ENCODE measurements around the gene INSR. TPM values are rescaled to one million over a fixed set of nuclear protein-coding genes. Genes with fewer than 3 reads are reported as not detected.

Gene INSR
- total RNA-seq, 1 donor = 44.2 TPM

DNA sequence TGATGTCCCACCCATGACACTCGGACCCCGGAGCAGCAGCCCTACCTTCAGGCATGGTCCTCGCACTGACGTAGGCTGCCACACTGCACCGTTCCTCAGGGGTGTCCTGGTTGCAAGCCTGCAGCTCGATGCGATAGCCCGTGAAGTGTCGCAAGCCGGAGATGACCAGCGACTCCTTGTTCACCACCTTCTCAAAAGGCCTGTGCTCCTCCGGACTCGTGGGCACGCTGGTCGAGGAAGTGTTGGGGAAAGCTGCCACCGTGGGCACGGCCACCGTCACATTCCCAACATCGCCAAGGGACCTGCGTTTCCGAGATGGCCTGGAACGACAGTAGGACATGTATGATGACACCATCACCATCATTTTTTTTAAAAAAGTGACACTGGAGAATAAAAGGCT is 151.4 kb downstream of the INSR start:
- H3K4me1 ChIP-seq (ENCODE audit: insufficient read depth, low read length) = no peaks in the 10 kb centered on the region
- no peak overlapping the region for H3K4me3 ChIP-seq (ENCODE audit: insufficient read depth, low read length)
- no peak for DNase-seq (ENCODE audit: insufficient read length, low spot score, missing footprints)
- H3K4me2 ChIP-seq (ENCODE audit: insufficient read depth, low read length) = no peak overlapping the region
- no peaks in the 10 kb centered on the region for H3K79me2 ChIP-seq (ENCODE audit: insufficient read depth, low read length)
- H2AFZ ChIP-seq (ENCODE audit: low read length) = no peak overlapping the region
- no peak overlapping the region for H3K27ac ChIP-seq (ENCODE audit: low read depth, low read length)
- no peaks in the 10 kb centered on the region for H4K20me1 ChIP-seq (ENCODE audit: insufficient read depth, low read length)
- H3K36me3 ChIP-seq (ENCODE audit: insufficient read depth, low read length) = peaks cover 4% of the 10 kb centered on the region
- no peaks in the 10 kb centered on the region for H3K27me3 ChIP-seq (ENCODE audit: insufficient read depth, low read length)
- no peaks in the 10 kb centered on the region for H3K9me3 ChIP-seq (ENCODE audit: low read depth, low read length)
- TF ChIP-seq, protein P1, sequence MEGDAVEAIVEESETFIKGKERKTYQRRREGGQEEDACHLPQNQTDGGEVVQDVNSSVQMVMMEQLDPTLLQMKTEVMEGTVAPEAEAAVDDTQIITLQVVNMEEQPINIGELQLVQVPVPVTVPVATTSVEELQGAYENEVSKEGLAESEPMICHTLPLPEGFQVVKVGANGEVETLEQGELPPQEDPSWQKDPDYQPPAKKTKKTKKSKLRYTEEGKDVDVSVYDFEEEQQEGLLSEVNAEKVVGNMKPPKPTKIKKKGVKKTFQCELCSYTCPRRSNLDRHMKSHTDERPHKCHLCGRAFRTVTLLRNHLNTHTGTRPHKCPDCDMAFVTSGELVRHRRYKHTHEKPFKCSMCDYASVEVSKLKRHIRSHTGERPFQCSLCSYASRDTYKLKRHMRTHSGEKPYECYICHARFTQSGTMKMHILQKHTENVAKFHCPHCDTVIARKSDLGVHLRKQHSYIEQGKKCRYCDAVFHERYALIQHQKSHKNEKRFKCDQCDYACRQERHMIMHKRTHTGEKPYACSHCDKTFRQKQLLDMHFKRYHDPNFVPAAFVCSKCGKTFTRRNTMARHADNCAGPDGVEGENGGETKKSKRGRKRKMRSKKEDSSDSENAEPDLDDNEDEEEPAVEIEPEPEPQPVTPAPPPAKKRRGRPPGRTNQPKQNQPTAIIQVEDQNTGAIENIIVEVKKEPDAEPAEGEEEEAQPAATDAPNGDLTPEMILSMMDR (IDR thresholded peaks at IDR 0.05; ENCODE audit: extremely low read depth, low read depth, low read length) = no peak

DNA sequence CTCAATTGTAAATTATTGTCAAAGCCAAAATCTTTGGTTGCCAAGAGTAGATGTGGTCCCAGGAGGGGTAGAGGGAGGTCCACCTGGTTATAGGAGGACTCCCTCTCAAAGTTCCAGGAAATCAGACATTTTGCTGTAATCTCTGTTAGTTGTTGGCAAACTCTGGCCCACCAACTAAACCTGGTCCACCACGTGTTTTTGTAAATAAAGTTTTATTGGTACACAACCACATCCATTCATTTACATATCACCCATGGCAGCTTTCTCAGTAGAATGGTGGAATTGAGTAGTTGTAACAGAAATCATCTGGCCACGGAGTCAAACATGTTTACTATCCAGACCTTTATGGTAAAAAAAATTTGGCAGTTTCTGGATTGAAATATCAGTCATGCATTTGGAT is 154.1 kb downstream of the INSR start:
- H3K9me3 ChIP-seq (ENCODE audit: low read depth, low read length) = no peaks in the 10 kb centered on the region
- no peak for DNase-seq (ENCODE audit: insufficient read length, low spot score, missing footprints)
- no peak overlapping the region for H3K27ac ChIP-seq (ENCODE audit: low read depth, low read length)
- no peak overlapping the region for H3K4me3 ChIP-seq (ENCODE audit: insufficient read depth, low read length)
- TF ChIP-seq, protein P1 (IDR thresholded peaks at IDR 0.05; ENCODE audit: extremely low read depth, low read depth, low read length) = no peak
- no peak overlapping the region for H2AFZ ChIP-seq (ENCODE audit: low read length)
- H3K4me2 ChIP-seq (ENCODE audit: insufficient read depth, low read length) = no peak overlapping the region
- peaks cover 4% of the 10 kb centered on the region for H3K36me3 ChIP-seq (ENCODE audit: insufficient read depth, low read length)
- no peaks in the 10 kb centered on the region for H3K27me3 ChIP-seq (ENCODE audit: insufficient read depth, low read length)
- no peaks in the 10 kb centered on the region for H4K20me1 ChIP-seq (ENCODE audit: insufficient read depth, low read length)
- H3K4me1 ChIP-seq (ENCODE audit: insufficient read depth, low read length) = no peaks in the 10 kb centered on the region
- H3K79me2 ChIP-seq (ENCODE audit: insufficient read depth, low read length) = no peaks in the 10 kb centered on the region

DNA sequence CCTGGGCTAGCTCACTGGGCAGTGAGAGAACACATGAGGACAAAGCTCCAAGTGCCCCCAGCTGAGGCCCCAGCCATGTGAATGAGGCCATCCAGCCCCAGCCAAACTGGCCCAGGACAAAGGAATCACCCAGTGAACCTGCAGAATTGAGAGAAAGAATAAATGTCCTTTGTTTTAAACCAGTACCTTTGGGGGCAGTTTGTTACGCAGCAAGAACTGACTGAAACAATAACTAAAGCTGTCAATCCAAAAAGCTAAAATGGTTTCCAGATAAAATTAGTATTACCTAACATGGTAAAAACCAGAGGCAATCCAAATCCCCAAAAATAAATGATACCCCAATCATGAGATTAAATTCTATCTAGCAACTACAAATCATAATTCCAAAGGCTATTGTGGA is 155.1 kb downstream of the INSR start:
- H2AFZ ChIP-seq (ENCODE audit: low read length) = no peak overlapping the region
- no peaks in the 10 kb centered on the region for H3K79me2 ChIP-seq (ENCODE audit: insufficient read depth, low read length)
- H3K4me3 ChIP-seq (ENCODE audit: insufficient read depth, low read length) = no peak overlapping the region
- no peaks in the 10 kb centered on the region for H3K9me3 ChIP-seq (ENCODE audit: low read depth, low read length)
- peaks cover 4% of the 10 kb centered on the region for H3K36me3 ChIP-seq (ENCODE audit: insufficient read depth, low read length)
- H4K20me1 ChIP-seq (ENCODE audit: insufficient read depth, low read length) = no peaks in the 10 kb centered on the region
- no peak overlapping the region for H3K27ac ChIP-seq (ENCODE audit: low read depth, low read length)
- no peak overlapping the region for H3K4me2 ChIP-seq (ENCODE audit: insufficient read depth, low read length)
- no peaks in the 10 kb centered on the region for H3K4me1 ChIP-seq (ENCODE audit: insufficient read depth, low read length)
- TF ChIP-seq, protein P1 (IDR thresholded peaks at IDR 0.05; ENCODE audit: extremely low read depth, low read depth, low read length) = no peak
- H3K27me3 ChIP-seq (ENCODE audit: insufficient read depth, low read length) = no peaks in the 10 kb centered on the region
- no peak for DNase-seq (ENCODE audit: insufficient read length, low spot score, missing footprints)

DNA sequence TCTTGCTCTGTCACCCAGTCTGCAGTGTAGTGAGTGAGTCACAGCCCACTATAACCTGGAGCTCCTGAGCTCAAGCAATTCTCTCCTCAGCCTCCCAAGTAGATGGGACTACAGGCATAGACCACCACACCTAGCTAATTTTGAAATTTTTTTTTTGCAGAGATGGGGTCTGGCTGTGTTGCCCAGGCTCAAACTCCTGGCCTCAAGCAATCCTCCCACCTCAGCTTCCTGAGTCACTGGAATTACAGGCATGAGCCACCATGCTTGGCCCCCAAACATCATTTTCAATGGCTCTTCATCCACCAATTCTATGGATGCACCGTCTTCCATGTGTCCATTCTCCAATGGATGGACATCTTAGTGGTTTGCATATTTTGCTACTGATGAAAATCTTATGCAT is 155.8 kb downstream of the INSR start:
- Histone ChIP-seq H3K27ac (ENCODE audit: low read depth, low read length) (no peak overlapping the region), H4K20me1 (ENCODE audit: insufficient read depth, low read length) (no peaks in the 10 kb centered on the region), H3K4me2 (ENCODE audit: insufficient read depth, low read length) (no peak overlapping the region), H3K79me2 (ENCODE audit: insufficient read depth, low read length) (no peaks in the 10 kb centered on the region), H2AFZ (ENCODE audit: low read length) (no peak overlapping the region), H3K27me3 (ENCODE audit: insufficient read depth, low read length) (no peaks in the 10 kb centered on the region), H3K4me3 (ENCODE audit: insufficient read depth, low read length) (no peak overlapping the region), H3K4me1 (ENCODE audit: insufficient read depth, low read length) (no peaks in the 10 kb centered on the region), H3K9me3 (ENCODE audit: low read depth, low read length) (no peaks in the 10 kb centered on the region), H3K36me3 (ENCODE audit: insufficient read depth, low read length) (peaks cover 4% of the 10 kb centered on the region)
- TF ChIP-seq, protein P1 (IDR thresholded peaks at IDR 0.05; ENCODE audit: extremely low read depth, low read depth, low read length) = no peak
- DNase-seq (ENCODE audit: insufficient read length, low spot score, missing footprints) = no peak
